ENCODE results near the gene SPSB1.

DNA sequence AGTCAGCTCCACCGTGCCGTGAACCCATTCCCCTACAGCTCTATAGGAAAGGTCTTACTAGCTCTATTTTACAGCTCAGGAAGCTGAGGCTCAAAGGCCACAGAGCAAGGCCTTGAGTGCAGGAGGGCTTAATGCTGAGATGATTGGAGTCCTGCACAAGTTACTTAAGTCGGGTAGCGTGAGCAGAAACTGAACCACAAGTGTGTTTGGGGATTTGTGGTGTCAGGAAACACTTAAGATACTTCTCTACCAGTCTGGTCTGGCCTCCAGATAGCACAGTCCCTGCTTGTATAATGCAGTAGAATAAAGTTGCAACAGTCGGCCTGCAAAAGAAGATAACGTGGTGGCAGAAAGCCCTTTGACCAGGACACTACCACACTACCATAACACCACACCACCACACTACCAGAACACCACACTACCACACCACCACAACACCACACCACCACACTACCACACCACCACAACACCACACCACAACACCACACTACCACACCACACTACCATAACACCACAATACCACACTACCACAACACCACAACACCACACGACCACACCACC is 118.1 kb downstream of the SPSB1 start:
- TF ChIP-seq, protein P1, sequence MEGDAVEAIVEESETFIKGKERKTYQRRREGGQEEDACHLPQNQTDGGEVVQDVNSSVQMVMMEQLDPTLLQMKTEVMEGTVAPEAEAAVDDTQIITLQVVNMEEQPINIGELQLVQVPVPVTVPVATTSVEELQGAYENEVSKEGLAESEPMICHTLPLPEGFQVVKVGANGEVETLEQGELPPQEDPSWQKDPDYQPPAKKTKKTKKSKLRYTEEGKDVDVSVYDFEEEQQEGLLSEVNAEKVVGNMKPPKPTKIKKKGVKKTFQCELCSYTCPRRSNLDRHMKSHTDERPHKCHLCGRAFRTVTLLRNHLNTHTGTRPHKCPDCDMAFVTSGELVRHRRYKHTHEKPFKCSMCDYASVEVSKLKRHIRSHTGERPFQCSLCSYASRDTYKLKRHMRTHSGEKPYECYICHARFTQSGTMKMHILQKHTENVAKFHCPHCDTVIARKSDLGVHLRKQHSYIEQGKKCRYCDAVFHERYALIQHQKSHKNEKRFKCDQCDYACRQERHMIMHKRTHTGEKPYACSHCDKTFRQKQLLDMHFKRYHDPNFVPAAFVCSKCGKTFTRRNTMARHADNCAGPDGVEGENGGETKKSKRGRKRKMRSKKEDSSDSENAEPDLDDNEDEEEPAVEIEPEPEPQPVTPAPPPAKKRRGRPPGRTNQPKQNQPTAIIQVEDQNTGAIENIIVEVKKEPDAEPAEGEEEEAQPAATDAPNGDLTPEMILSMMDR (IDR thresholded peaks at IDR 0.05) = no peak
- TF ChIP-seq EP300 (IDR thresholded peaks at IDR 0.05) = no peak
